ENCODE data around the gene PLEKHD1.

GRCh38 chr14:69473946-69474345 lies 10.6 kb upstream of the PLEKHD1 start:
- TF ChIP-seq, protein P1, sequence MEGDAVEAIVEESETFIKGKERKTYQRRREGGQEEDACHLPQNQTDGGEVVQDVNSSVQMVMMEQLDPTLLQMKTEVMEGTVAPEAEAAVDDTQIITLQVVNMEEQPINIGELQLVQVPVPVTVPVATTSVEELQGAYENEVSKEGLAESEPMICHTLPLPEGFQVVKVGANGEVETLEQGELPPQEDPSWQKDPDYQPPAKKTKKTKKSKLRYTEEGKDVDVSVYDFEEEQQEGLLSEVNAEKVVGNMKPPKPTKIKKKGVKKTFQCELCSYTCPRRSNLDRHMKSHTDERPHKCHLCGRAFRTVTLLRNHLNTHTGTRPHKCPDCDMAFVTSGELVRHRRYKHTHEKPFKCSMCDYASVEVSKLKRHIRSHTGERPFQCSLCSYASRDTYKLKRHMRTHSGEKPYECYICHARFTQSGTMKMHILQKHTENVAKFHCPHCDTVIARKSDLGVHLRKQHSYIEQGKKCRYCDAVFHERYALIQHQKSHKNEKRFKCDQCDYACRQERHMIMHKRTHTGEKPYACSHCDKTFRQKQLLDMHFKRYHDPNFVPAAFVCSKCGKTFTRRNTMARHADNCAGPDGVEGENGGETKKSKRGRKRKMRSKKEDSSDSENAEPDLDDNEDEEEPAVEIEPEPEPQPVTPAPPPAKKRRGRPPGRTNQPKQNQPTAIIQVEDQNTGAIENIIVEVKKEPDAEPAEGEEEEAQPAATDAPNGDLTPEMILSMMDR (IDR thresholded peaks at IDR 0.05) = no peak
- no peak for TF ChIP-seq POLR2A (IDR thresholded peaks at IDR 0.05)

Data from Peyer's patch (tissue), 4 donors.